Epidermal melanocyte (primary cell): ENCODE data around the gene ASPRV1.

Source experiments
- DNase-seq: peaks from one replicate; pipeline ENCODE4 v3.0.0; 2011; ENCODE audit warnings: low spot score; ENCODE audit not compliant: insufficient read length

The ASPRV1 gene

DNA sequence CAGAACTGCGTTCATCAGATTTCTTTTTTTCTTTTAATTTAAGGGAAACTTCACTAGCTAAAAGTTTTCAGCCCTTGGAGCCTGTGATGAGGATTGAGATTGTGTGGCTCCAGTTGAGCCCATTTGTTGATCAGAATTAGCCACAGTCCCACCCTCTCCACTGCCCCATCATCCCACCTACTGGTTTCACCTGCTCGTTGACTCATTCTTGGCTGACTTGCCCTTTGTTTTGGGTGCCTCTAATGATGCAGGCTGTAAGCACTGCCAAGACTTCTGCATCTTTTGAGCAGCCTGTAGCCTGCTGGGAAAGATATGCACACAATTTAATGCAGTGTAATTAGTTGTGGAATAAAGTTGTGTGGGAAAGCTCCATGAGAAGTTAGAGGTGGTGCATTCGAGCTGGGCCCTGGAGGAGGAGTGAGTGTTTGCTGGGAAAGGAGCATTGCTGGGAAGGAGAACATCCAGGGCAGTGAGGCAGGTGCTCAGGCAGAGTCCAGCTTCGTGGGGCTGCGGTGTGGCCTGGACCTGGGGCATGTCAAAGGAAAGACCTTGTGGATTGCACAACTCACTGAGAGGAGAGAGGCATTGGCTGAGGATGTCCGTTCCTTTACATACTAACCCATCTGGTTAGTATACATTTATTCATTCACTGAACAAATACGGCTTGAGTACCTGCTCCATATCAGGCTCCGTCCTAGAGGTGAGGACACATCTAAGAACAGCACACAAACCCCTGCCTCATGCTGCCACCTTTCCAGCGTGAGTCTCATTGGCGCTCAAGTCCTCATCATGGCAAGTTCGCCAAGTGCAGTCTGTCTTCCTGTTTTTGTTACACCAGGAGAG is 18.2 kb downstream of the ASPRV1 start:
- DNase-seq, result no peak

- DNase-seq, result no peak
These were observed 20.7 kb downstream of the ASPRV1 start for GRCh38 chr2:69940691-69941090.

DNA sequence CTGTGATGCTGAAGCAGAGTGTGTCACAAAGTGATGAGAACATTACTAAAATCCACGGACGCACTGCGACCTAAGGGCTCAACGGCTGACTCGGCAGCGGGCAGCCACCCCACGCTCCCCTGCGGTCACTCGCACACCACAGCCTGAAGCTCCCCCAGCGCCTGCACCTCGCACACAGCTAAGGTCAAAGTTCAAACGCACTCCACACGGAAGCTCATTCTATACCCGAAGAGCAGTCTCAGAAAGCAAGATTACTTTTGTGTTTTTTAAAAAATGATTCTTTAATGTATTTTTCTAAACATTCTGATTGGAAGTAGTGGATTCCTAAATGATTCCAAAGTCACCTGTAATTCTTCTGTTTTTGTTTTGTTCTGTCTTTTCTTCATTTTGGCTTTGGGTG is 21.7 kb downstream of the ASPRV1 start:
- no peak for DNase-seq

- no peak for DNase-seq
These were observed 23.5 kb downstream of the ASPRV1 start for GRCh38 chr2:69937968-69938367.

DNA sequence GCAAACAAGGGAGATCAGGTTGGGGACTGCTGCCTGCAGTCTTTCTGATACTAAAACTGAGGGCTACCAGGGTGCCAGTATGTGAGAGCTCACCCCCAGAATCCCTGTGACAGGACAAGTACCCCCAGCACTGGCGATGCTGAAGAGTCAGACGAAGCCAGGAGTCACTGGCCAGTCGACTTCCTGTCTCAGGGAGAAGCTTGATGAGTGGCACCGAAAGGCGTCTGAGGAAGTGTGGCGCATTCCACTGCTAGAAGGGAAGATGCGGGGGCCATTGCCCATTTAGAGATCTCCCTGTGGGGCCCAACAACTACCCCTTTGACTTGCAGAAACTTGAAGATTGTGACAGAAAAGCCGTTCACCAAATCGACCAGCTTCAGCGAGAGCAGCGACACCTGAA is 24.5 kb downstream of the ASPRV1 start:
- DNase-seq, result no peak

DNA sequence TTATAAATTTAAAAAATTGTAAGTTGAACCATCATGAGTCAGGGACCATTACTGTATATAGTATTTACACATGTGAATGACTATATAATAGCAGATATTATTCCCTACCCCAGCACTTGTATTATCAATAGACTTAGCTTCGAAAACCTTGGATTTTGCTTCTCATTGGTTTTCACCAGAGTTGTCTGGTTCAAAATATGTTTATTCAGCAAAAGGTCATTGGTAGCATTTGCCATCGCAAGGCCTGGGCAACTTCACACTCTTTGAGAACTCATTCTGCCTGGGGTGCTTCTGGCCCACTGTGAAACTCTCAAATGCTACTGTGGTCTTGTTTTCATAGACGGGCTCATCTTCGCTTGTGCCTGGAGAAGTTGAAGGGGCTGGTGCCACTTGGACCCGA is 26.4 kb downstream of the ASPRV1 start:
- no peak for DNase-seq

DNA sequence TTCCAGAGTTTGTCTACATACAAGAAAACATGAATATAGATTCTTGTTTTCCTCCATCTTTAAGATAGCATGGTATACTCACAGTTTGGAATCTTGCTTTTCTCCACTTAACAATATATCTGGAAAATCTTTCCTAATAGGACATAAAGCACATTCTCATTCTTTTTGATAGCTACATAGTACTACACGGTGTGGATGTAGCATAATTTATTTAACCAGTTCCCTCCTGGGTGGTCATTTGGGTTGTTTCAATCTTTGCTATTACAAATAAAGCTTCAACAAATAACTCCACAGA is 26.9 kb downstream of the ASPRV1 start:
- no peak for DNase-seq

GRCh38 chr2:69933839-69934613 is 27.4 kb downstream of the ASPRV1 start:
- DNase-seq, result no peak

DNA sequence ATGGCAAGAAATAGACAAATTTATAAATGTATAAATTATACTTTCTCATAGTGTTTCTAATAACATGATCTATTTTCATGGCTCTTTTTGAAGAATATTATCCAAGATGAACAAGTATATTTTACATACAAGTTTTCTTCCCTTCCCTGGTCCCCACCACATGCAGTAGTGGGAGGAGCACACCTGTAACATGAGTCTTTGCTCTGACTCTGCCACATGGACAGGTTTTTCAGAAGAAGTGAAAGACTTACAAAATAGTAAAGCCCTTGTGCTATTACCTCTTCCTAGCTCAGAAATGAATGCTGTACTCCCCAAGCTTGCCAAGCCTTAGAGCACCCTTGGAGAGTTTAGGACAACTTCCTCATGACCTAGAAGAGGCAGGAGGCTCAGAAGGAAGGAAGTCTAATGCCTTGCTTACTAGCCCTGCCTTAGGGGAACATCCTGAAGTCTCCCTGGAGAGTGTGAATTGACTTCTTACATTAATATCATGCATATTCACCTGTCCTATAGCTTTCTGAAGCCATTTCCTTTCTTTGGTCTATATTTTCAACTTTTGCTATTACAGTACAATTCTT is 28.1 kb downstream of the ASPRV1 start:
- no peak for DNase-seq

DNA sequence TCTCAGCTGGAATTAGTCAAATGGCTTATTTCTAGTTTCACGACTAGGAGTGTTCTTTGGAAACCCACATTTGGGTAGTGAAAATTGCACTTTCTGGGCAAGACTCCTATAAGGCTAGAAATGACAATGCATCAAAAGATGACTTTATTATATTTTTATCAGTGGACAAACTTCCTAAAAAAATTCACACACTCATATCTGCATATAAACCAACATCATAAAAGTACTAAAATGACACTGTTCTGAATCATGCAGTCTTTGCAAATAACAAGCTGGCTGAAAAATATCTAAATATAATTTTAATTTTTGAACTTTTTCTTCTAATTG is 28.9 kb downstream of the ASPRV1 start:
- no peak for DNase-seq

- DNase-seq, result no peak
These were observed 29.4 kb downstream of the ASPRV1 start for GRCh38 chr2:69931832-69932595.

- DNase-seq, result no peak
These were observed 34.4 kb downstream of the ASPRV1 start for GRCh38 chr2:69926849-69927515.

DNA sequence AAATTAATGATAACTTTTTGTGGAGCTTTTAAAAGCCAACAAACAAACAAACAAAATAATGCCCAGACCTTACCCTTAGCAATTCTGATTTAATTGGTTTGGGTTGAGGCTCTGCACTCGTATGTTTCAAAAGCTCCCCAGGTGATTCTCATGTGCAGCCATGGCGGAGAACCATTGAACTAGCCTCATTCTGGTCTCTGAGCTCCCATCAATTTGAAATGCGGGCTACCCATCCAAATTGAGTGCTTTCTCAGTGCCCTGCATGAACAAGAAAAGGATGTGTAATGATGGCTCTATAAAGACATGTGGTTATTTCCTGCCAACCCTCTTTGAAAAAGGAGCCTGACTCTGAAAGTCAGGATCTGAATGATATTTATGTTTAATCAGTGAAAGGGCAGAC is 38.3 kb downstream of the ASPRV1 start:
- DNase-seq, result no peak

DNA sequence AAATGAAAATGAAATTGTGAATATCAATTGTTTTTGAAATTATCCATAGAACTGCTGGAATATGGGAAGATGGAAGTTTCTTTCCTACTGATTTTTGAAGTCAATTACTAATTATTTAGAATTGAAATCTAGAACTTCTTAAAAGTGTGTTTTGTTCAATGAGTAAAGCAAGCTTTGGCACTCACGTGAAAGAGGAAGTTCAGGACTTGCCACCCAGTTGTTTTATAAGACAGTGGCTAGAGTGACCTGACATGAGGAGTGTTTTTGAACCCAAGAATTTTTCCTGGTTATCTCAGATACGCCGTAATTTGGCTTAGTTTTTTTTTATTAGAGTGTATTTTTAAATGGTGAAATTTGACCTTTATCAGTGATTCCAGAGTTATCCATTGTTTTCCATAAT is 43.0 kb downstream of the ASPRV1 start:
- DNase-seq, result no peak

DNA sequence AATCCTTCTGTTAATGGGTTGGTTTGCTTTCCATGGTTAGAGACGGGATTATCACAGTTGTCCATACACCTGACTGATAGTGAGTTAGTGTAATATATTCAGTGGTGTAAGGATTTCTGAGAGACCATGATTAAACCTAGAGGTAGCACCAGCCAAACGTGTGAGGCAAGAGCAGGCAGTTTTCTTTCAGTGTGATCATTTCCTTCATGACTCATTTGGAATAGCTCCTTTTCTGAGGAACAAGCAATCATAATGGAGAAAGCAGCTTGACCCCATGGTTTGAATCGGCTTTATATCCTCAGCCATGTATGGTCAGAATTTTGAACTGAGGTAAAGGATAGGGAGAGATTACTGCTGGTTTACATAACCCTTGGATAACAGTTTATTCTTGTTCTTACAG is 43.6 kb downstream of the ASPRV1 start:
- DNase-seq, result no peak

- no peak for DNase-seq
These were observed 45.3 kb downstream of the ASPRV1 start for GRCh38 chr2:69916106-69916505.

GRCh38 chr2:69914950-69915945 is 46.2 kb downstream of the ASPRV1 start, which contains the start of gene MXD1:
Gene MXD1 (plus strand): TSS chr2:69915109. CDS start chr2:69915331, 222 bp downstream.
- no peak for DNase-seq

- peak; percentile 97 for DNase-seq
These were observed 47.1 kb downstream of the ASPRV1 start for GRCh38 chr2:69914164-69914949.

DNA sequence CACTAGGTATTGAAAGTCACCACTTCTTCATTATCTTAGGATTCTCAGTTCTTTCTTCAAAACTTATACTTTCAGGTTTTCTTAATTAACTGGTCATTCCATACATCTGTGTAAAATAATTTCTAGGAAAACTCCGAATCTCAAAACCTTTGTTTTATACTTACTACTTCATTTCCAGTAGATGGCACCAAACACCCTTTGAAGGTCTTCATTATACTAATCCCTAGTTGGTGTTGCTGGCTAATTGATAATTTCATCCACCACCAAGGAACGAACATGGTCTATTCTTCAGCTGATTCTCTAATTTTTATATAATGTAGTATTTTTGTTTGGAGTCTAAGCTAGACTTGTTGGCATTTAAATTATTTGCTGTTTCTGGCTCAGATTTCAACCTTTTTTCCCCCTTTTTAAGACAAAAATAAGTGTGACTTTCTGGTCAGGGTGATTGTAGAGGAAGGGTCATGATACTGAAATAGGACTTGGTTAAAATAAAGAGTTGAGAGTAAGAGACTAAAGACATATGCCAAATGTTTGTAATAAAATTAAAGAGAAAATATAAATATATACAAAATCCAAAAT is 49.4 kb downstream of the ASPRV1 start:
- DNase-seq, result no peak
